NCI-H2171 (cell line): ENCODE measurements around the gene CDK11B.

Experiments
- DNase-seq: peaks from one replicate; lab custom pipeline; 2025; lab: John Stamatoyannopoulos, UW

The CDK11B gene

DNA sequence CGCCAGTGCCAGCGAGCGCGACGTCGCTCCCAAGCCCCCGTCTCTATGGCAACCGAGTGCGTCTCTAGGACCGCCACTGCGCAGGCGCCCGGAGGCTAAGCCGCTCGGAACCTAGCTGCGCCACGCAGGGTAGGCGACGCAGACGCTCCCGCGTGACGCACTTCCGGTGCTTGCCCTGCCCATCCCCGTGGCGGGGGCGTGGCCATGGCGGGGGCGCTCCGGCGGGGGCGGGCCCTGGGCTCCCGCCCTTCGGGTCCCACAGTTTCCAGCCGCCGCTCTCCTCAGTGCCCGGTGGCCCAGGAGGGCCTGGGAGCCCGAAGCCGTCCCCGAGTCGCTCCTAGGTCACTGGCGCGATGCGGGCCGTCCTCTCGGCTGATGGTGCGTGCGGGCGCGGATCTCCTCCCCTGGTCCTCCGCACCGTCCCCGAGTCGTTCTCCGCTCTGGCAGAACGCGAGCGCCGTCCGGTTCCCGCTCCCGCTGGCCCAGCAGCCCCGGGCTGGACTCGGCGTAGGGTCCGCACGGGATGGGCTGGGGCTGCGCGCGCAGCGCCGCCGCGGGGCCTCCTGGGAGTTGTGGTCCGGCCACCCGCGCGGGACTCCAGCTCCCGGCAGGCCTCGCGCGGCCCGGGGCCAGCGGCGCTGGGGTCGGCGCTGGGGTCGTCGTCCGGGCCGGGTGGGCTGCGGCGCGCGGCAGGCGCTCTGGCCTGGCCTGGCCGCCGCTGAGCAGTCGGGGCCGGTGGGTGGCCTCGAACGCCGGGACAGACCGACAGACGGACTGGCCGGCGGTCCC lies 43.4 kb downstream of the CDK11B start, which contains the start of gene MIB2:
Gene MIB2 (plus strand): TSS at position 245 of the 789 bp plus-strand sequence. CDS start 7,953 bp downstream, outside the sequence.
- peak; percentile 98 for DNase-seq

DNA sequence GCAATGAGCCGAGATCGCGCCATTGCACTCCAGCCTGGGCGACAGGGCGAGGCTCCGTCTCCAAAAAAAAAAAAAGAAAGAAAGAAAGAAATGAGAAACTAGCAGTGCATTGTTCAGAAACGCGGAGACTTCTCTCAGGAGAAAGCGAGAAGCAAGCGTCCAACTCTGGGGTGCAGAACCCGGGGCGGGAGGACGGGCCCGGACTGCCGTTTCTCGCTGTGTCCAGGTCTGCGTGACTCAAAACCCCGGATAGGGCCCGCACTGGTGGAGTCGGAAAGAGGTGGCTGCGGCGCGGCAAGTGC lies 43.9 kb downstream of the CDK11B start:
- no peak for DNase-seq

- DNase-seq, result peak; percentile 4
Measured at GRCh38 chr1:1614204-1614953, 44.4 kb downstream of the CDK11B start.

DNA sequence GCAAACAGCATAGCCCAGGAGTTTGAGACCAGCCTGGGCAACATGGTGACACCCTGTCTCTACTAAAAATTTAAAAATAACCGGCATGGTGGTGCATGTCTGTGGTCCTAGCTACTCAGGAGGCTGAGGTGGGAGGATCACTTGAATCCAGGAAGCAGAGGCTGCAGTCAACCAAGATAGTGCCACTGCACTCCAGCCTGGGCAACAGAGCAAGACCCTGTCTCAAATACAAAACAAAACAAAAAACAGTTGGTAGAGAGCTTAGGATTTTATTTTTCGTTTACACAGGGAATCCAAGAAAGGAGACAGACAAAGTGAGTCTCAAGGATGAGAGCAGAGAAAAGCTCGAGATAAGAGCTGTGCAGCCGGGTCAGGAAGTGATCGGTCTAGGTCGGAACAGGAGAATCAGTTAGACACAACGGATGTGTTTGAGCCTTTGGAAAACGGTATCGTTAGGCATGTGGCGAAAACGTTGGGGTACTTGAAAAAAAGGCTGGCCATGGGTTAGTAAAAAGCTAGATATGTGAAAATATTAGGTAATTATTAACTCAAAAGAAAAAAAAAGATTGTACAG lies 45.2 kb downstream of the CDK11B start:
- no peak for DNase-seq

GRCh38 chr1:1612104-1612400 lies 46.8 kb downstream of the CDK11B start:
- DNase-seq, result no peak

DNA sequence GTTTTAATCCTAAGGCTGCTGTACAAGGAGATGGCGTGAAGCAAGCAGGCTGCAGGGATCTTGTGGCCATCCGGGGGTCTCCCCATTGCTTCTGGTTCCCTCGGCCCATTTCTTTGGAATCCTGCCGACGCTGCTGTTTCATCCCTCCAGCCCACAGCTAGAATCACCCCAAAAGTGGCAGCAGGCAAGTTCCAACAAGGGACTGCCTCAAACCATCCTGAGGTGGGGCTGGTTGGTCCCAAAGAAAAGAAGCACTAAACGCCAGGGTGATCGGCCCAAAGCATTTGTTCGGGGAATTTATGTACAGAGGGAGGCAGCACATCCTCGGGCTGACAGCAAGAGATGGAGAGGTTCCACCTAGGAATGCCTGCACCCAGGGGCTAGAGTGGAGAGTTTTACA lies 48.0 kb downstream of the CDK11B start:
- no peak for DNase-seq

- DNase-seq, result no peak
Measured at GRCh38 chr1:1609822-1610485, 48.9 kb downstream of the CDK11B start.

DNA sequence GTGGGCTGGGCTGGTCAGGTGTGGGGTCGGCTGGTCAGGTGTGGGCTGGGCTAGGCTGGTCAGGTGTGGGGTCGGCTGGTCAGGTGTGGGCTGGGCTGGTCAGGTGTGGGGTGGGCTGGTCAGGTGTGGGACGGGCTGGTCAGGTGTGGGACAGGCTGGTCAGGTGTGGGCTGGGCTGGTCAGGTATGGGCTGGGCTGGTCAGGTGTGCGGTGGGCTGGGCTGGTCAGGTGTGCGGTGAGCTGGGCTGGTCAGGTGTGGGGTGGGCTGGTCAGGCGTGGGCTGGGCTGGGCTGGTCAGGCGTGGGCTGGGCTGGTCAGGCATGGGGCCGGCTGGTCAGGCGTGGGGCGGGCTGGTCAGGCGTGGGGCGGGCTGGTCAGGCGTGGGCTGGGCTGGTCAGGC lies 52.6 kb downstream of the CDK11B start:
- no peak for DNase-seq

DNA sequence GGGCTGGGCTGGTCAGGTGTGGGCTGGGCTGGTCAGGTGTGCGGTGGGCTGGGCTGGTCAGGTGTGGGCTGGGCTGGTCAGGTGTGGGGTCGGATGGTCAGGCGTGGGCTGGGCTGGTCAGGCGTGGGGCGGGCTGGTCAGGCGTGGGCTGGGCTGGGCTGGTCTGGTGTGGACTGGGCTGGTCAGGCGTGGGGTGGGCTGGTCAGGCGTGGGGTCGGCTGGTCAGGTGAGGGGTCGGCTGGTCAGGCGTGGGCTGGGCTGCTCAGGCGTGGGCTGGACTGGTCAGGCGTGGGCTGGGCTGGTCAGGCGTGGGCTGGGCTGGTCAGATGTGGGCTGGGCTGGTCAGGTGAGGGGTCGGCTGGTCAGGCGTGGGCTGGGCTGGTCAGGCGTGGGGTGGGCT lies 53.1 kb downstream of the CDK11B start:
- no peak for DNase-seq

- no peak for DNase-seq
Measured at GRCh38 chr1:1605034-1605591, 53.7 kb downstream of the CDK11B start.

- DNase-seq, result no peak
Measured at GRCh38 chr1:1604374-1605033, 54.3 kb downstream of the CDK11B start.

GRCh38 chr1:1603671-1604373 lies 55.0 kb downstream of the CDK11B start:
- DNase-seq, result no peak

DNA sequence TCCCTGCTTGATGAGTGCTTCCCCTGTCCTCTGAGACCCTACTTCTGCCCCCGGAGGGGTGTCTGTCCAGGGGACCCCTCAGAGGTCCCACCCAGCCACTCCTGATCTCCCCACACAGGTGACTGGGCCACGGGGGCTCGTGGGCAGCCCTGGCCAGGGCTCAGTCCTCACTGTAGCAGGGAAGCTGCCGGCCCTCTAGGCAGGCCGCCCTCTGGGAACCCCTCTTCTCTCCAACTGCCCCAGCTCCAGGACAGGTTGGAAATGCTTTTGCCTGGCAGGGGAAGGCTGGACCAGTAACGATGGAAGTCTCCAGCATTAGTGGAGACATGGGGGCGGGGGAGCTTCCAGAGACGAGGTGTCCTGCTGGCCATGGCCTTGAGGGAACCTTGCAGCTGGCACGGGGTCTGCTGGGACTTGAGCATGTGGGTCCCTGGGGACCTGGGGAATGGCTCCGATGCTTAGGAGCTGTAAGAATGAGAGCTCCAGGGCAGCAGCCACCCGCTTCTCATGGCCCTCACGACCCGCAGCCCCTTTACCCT lies 55.8 kb downstream of the CDK11B start:
- peak; percentile 16 for DNase-seq

DNA sequence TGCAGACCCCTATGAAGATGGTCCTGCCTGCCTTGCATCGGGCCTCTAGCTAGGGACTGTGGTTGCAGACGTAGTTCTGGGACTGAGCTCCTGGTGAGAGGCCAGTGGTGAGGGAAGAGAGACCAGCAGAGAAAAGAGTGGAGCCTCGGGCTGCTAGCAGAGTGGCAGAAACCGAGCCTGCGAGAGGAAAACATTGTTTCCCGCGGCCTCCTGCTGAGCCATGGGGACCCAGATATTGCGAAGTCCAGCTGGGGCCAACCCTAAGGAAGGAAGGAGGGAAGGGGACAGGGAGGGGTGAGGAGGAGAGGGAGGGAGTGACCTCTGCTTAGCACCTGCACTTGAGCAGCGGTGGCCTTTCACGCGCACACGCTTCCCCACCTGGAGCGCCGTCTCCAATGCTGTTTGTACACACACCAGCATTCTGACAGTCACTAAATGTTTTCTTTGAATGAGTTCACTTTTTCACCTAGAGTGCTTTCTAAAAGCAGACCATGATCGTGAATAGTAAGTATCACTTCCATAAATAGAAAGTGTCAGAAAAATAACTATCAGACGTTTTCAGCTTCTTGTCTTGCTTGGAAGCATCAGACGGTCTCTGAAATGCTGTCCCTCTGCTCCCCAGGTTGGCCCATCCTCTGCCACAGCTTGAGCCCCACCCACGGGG lies 56.4 kb downstream of the CDK11B start:
- no peak for DNase-seq

DNA sequence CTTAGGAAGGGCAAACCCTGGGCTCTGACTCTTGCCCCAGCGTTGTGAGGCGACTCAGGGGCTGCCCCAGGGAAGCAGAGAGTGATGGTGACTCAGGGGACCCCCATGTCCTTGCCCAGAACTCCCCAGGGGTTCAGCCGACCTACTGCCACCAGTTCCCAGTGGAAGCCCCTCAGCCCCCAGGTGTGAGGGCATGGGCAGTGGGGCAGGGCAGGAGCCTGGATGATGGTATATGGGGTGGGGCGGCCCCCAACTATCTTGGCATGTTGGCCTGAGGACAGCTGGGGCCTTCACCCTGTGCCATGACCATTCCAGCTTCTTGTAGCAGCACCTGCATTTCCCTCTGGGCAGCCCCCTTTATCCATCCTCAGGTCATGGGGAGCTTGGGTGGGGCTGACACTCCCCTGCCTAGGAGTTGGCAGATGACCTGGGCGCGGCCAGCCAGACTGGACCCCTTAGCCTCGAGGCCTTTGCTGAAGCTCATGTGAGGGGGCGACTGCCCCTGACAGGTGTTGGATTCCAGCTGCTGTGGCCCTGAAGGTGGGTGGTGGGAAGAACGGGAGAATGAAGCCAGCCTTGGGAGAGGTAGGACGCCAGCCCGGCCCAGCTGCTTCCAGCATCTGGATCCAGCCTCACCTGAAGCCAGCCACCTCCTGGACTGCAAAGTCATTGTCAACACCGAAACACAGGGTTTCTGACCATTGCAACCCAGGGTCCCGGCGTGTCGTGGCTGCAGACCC lies 57.1 kb downstream of the CDK11B start:
- no peak for DNase-seq

- no peak for DNase-seq
Measured at GRCh38 chr1:1600861-1601563, 57.8 kb downstream of the CDK11B start.

GRCh38 chr1:1599935-1600860 lies 58.6 kb downstream of the CDK11B start, which contains the start of gene FNDC10:
Gene FNDC10 (minus strand): TSS chr1:1600135. CDS start chr1:1600015, 120 bp downstream.
- peak; percentile 6 for DNase-seq
